HepG2 (cell line): ENCODE results near the gene HNRNPA1. TPM values are rescaled to one million over a fixed set of nuclear protein-coding genes. Genes with fewer than 3 reads are reported as not detected.
A peak's percentile ranks its signal among the peaks of the same experiment; 100 is the strongest.

Experiments
- ARID3A ChIP-seq: IDR thresholded peaks from 2 replicates; pipeline ENCODE4 v1.6.1; 2012; ENCODE audit warnings: low read depth, low read length, improper control_type of control experiment
- ARID5B ChIP-seq: IDR thresholded peaks from 2 replicates; pipeline ENCODE4 v1.4.0; 2020; ENCODE audit warnings: mild to moderate bottlenecking, missing genetic modification reagents
- BATF2 ChIP-seq: sonication (generic); formaldehyde crosslinking; IDR thresholded peaks from 2 replicates; pipeline ENCODE4 v1.8.0; 2022; ENCODE audit warnings: mild to moderate bottlenecking, missing genetic modification reagents, moderate library complexity
- EP300 ChIP-seq, 3 experiments: sonication (generic) in 1 of 3; formaldehyde crosslinking in 1 of 3; IDR thresholded peaks; 2 replicates each; pipeline versions ENCODE4 v1.5.1 to v1.6.1; 2011 to 2020; ENCODE audit warnings: low read depth in 2 of 3, low read length in 2 of 3, borderline replicate concordance in 1 of 3, improper control_type of control experiment in 1 of 3, mild to moderate bottlenecking in 1 of 3, missing genetic modification reagents in 1 of 3, moderate library complexity in 1 of 3
- GZF1 ChIP-seq: sonication (generic); formaldehyde crosslinking; IDR thresholded peaks from 2 replicates; pipeline ENCODE4 v1.5.1; 2020; ENCODE audit warnings: mild to moderate bottlenecking, missing genetic modification reagents
- HNRNPLL ChIP-seq: fragments of 200-400 bp; formaldehyde crosslinking; IDR thresholded peaks from 2 replicates; pipeline ENCODE4 v1.6.1; 2017; ENCODE audit warnings: mild to moderate bottlenecking, low read depth, low read length; ENCODE audit not compliant: poor library complexity, severe bottlenecking
- JUNB ChIP-seq: sonication (generic); formaldehyde crosslinking; IDR thresholded peaks from 2 replicates; pipeline ENCODE4 v1.8.0; 2022; ENCODE audit warnings: missing genetic modification reagents, mild to moderate bottlenecking, borderline replicate concordance
- RBM39 ChIP-seq: fragments of 200-400 bp; formaldehyde crosslinking; IDR thresholded peaks from one replicate; pipeline ENCODE4 v1.6.1; 2018; ENCODE audit warnings: antibody characterized with exemption, mild to moderate bottlenecking, low read depth, low read length; ENCODE audit not compliant: poor library complexity, severe bottlenecking
- TCF12 ChIP-seq, 2 experiments: fragments of 450-650 bp in 1 of 2; sonication (generic) in 1 of 2; formaldehyde crosslinking in 1 of 2; IDR thresholded peaks; 2 replicates each; pipeline versions ENCODE4 v1.6.1 to v1.8.0; 2017 to 2022; ENCODE audit warnings: antibody characterized with exemption in 1 of 2, mild to moderate bottlenecking in 1 of 2, missing genetic modification reagents in 1 of 2, moderate library complexity in 1 of 2
- ZBED4 ChIP-seq: sonication (generic); formaldehyde crosslinking; IDR thresholded peaks from 2 replicates; pipeline ENCODE4 v1.4.0; 2020; ENCODE audit warnings: missing genetic modification reagents, borderline replicate concordance
- ZBTB2 ChIP-seq: sonication (generic); formaldehyde crosslinking; IDR thresholded peaks from 2 replicates; pipeline ENCODE4 v1.8.0; 2022; ENCODE audit warnings: low read depth, missing genetic modification reagents
- ZFP36 ChIP-seq: fragments of 150-350 bp; IDR thresholded peaks from 2 replicates; pipeline ENCODE4 v1.6.1; 2018; ENCODE audit warnings: borderline replicate concordance, low read length, low read depth; ENCODE audit not compliant: partially characterized antibody
- ZMAT3 ChIP-seq: sonication (generic); formaldehyde crosslinking; conservative IDR thresholded peaks from 2 replicates; pipeline ENCODE4 v1.7.0; 2021; ENCODE audit warnings: missing genetic modification reagents
- ZNF768 ChIP-seq: sonication (generic); formaldehyde crosslinking; IDR thresholded peaks from 2 replicates; pipeline ENCODE4 v1.4.0; 2020; ENCODE audit warnings: missing genetic modification reagents
- ZSCAN21 ChIP-seq: sonication (generic); formaldehyde crosslinking; IDR thresholded peaks from 2 replicates; pipeline ENCODE4 v1.8.0; 2022; ENCODE audit warnings: mild to moderate bottlenecking, missing genetic modification reagents, moderate library complexity, borderline replicate concordance
- polyA plus RNA-seq, 8 experiments: library from polyadenylated mRNA; depleted of rRNA in 3 of 8; stranded (reverse) in 7 of 8; unstranded in 1 of 8; fragments of >200 nt; fragmentation: Illumina TruSeq in 4 of 8; extraction: Trizol in 4 of 8; gene quantifications; 2 replicates each; pipeline versions ENCODE4 v1.2.1 to v1.2.3, GENCODE V29; 2011 to 2016; ENCODE audit warnings: low read depth in 4 of 8, missing spikeins in 1 of 8, mixed read lengths in 1 of 8; ENCODE audit not compliant: insufficient read depth in 1 of 8
- total RNA-seq, 5 experiments: library from RNA; depleted of rRNA; stranded (reverse); fragments of >200 nt; fragmentation: Illumina TruSeq; extraction: Trizol; gene quantifications; 2 replicates each; pipeline ENCODE4 v1.2.3, GENCODE V29; 2016; ENCODE audit warnings: low read depth in 1 of 5

Gene HNRNPA1
- total and polyA plus RNA-seq, 2 of the 13 experiments (the other 11 are each of a cell fraction or from before 2014, with no cell fraction given): 535 to 1,820 TPM

- TF ChIP-seq ARID5B (CRISPR knock-in tag) (no peak; the same call in 1 of the 2 replicates), ZSCAN21 (CRISPR knock-in tag) (no peak; the same call in 1 of the 2 replicates), ZFP36 (no peak), JUNB (CRISPR knock-in tag) (no peak), GZF1 (no peak), RBM39 (no peak), TCF12 (IDR thresholded peaks at IDR 0.05) (no peak), TCF12 (CRISPR knock-in tag; IDR thresholded peaks at IDR 0.05) (no peak), ZBED4 (no peak), ZNF768 (no peak), HNRNPLL (no peak), ZBTB2 (CRISPR knock-in tag) (no peak), ARID3A (no peak), EP300 (IDR thresholded peaks at IDR 0.05; ENCODE audit: low read depth in 2 of 2, low read length in 2 of 2) (peak in 1 of 2 experiments; percentile 81; a peak in 2 of 4 replicates), EP300 (CRISPR knock-in tag; IDR thresholded peaks at IDR 0.05; ENCODE audit: borderline replicate concordance) (no peak), ZMAT3 (CRISPR knock-in tag) (no peak), BATF2 (CRISPR knock-in tag) (no peak)
These were observed 21.0 kb downstream of the HNRNPA1 start (continued) for GRCh38 chr12:54301428-54302048.
